Inflammatory macrophage (primary cell): ENCODE results near the gene GPATCH8.
A peak's percentile ranks its signal among the peaks of the same experiment; 100 is the strongest.
"Not testable (repeated sequence)": the region's sequence is repeated elsewhere in the genome, so short reads cannot be mapped to it uniquely, and the experiment has no call there.

Source experiments
- DNase-seq, 2 donors: peaks; one replicate each; pipeline ENCODE4 v3.0.0-alpha.2; 2020 to 2022
- total RNA-seq, 18 experiments: gene quantifications; one replicate each; lab custom pipeline; 2026; ENCODE audit warnings: mixed read lengths in 6 of 18, inconsistent platforms in 2 of 18; lab: John Stamatoyannopoulos, UW

GPATCH8 gene
- total RNA-seq: 18.0 to 58.5 (median 29.0) reads per million in 18 experiments

DNA sequence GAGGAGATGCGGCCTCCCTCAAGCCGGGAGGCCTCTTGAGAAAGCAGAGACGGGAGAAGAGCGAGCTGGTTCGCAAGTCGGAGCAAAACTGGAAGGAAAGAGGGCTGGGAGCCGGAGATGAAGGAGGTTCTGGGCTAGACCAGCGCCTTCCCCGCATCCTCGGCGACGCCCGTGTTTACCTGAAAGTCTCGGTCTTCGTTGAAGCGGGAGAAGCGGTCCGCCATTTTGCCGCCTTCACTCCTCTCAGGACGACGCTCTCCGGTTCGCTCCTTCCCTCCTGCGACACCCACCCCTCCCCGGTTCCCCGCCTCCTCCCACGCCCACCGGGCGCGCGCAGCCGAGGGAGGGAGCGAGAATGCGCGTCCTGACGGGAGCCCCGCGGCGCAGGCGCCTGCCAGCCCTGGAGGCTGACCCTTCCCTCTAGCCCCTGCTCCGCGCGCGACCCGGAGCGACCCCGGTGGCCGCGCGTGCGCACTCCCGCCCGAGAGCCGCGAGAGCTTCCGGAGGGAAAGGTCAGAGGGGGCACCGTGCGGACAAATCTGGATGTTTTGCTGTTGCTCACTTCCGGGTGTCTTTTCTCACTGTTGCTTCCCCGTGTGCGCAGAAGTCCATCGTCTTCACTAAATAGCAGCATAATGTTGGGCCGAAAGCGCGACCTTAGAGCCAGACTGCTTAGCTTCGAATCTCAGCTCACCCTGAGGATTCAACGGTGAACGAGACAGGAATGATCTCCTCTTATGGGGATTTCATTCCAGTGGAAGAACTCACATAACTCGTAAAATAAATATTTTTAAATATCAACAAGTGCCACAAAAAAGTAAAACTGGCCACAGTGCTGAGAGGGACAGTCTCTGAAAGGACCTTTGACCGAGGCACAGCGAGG, at the start of gene GPATCH8:
Gene GPATCH8 (minus strand): TSS at position 260 of the 883 bp plus-strand sequence. CDS start 36 bp downstream, at position 224.
- DNase-seq: peak; percentile 95

DNA sequence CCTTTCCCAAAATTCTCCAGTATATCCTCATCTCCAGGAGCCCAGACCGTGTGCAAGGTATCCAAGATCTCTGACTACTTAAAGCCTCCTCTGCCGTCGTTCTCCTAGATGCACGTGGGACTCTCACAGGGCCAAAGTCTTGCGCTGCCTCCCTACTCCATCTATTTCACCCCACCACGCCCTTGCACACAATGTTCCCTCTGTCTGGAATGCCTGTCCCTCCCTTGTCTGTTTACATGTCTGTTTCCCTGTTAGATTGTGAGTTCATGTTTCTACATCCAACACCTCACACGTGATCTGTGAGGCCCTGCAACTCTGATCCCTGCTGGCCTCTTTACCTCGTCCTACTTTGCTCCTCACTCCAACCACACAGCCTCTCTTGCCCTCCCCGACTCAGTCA, 49.2 kb upstream of the GPATCH8 start:
- DNase-seq: no peak

GRCh38 chr17:44549686-44550085, 46.5 kb upstream of the GPATCH8 start:
- DNase-seq: no peak

DNA sequence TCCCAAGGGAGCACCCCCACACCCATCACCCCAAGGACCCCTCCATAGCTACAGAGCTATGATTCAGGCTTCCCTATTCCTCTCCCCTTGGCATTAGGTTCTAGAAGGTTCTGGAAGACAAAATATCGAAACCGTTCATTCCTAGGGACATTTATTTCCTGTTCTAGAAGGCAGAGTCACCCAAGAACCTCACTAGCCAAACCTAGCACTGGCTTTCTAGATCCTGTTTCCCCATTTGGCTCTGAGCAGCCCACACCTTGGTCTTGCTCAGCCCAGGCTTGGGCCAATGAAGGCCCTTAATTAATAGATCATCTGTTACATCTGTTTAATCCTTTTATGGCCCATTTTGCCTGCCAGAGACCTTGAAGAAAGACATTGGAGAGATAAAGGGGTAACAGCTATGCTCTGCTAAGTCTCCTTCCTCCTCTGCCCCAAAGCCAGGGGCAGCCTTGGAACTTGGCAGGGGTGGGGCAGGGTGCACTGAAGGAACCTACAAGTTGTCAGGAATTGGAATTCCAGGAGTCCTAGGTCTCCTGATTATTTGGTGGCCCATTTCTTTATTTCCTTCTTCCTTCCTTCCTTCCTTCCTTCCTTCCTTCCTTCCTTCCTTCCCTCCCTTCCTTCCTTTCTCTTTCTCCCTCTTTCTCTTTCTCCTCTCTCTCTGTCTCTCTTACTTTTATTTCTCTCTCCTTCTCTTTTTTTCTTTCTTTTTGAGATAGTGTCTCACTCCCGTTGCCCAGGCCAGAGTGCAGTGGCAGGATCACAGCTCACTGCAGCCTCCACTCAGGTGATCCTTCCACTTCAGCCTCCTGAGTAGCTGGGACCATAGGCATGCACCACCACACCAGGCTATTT, 45.4 kb upstream of the GPATCH8 start:
- DNase-seq: peak; percentile 53 to 62

GRCh38 chr17:44547625-44548267, 44.5 kb upstream of the GPATCH8 start:
- peak; percentile 24 to 27 for DNase-seq

DNA sequence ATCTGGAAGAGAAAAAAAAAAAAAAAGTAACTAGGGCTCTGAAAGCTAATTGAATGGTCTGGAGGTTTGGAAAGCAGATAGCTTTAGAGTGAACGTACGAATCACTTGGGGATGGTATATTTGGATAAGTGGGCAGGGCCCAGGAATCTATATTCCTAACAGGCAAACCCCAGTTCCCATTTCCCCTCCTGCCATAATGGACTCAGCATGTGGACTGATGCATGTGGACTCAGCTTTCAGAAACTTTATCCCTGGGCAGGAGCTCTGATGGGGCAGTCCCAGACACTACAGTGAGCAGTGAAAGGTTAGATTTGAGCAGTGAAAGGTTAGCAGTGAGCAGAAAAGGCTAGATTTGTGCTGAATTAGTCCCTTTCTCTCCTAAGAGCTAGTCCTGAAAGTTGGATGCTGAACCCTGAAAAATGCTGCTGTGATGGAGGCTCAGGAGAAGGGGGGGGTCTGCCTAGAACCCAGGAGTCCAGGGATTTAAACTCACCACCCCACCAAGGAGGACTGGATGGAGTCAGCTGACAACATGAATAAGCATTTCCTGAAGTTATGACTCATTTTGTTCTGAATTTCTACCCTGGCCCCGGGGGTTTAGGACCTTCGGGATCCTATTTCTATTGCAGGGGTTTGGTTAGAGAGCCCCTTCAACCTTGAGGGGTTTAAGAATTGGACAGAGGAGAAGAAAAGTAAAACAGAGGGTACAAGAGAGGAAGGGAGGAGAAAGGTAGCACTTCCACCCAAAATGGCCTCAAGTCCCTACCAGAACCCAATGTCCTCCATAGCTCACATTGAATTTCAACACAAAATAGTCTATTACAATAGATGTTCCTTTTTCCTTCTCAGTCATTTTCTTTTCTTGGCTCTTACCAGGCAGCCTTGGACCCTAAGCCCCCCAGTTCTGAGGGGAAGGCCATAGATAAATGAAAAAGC, 43.7 kb upstream of the GPATCH8 start:
- peak in 1 of 2 donors; percentile 27 for DNase-seq

DNA sequence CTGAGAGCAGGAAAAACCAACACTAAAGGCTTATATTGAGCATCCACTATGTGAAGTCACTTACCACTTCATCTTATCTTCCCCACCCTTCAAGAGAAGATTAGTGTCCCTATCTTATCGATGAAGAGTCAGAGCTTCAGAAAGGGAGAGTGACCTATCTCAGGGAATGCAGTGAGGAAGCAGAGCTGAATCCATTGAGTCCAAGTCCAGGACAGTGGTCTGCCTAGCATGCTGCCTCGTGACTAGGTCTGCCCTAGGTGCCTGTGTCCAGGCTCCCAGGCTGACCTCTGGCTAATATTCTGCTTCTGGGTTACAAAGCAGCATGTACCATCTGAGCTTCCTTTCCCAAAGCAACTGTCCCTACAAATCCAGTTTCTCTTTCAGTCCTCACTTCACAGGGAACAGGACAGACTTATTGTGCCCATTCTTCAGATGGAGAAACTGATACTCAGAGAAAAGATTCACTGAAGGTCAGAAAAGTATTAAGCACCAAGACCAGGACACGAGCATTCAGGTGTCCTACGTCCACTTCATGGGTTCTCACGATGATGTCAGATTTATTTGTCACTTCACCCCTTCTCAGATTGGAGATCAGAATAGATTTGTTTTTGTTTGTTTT, 40.8 kb upstream of the GPATCH8 start:
- no peak for DNase-seq

GRCh38 chr17:44543213-44543904, 40.2 kb upstream of the GPATCH8 start:
- no peak for DNase-seq

DNA sequence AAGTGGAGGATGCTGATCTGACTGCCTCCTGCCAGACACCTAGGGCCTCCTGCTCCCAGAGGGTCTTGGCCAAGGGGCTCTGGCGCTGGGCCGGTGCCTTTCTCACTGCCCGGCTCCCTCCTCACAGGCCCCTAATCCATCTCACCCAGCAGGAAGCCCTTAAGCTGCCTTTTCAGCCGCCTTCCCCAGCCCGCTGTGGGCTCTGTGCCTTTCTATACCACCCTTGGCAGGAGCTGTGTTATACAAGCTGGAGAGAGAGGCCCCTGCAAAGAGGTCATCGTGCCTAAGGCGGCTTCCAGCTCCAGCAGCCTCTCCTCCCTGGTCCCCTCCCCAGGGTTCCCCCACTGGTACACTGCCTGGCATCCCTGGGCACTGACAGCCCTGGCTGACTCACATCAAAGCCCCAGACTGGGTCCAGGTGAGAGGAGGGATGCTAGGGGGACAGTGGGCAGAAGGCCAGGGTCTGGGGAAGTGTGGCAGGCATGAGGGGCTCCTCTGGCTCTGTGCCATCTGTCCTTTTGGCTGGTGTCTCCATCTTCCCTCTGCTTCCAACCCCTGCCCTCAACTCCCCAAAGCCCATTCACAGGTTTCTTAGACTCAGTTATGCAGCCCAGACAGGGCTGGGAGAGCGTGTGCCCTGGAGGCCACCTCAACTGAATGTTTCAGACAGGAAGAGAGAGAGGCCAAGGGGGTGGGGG, 38.8 kb upstream of the GPATCH8 start:
- DNase-seq: no peak

- DNase-seq: no peak
Observed at GRCh38 chr17:44540246-44541084, 37.3 kb upstream of the GPATCH8 start.

DNA sequence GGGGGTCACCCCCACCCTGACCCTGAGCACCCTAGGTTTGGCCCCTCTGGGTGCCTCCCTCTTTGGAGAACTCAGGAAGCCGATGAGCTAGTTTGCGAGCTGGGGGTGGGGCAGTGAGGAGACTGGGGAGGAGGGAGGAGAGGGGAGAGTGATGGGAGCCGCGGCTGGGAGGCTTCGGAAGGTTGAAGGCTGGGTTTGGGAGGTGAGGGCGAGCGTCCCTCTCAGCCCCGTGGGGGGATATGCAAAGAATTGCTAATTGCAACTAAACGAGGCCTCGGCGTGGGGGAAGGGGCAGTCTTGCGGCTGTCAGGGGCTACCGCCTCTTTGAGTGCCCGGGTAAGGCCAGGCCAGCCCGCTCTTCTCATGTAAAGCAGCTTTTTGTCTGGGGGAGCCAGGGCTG, 36.5 kb upstream of the GPATCH8 start:
- no peak for DNase-seq

- not testable (repeated sequence) for DNase-seq
Observed at GRCh38 chr17:44537922-44538321, 34.7 kb upstream of the GPATCH8 start.

DNA sequence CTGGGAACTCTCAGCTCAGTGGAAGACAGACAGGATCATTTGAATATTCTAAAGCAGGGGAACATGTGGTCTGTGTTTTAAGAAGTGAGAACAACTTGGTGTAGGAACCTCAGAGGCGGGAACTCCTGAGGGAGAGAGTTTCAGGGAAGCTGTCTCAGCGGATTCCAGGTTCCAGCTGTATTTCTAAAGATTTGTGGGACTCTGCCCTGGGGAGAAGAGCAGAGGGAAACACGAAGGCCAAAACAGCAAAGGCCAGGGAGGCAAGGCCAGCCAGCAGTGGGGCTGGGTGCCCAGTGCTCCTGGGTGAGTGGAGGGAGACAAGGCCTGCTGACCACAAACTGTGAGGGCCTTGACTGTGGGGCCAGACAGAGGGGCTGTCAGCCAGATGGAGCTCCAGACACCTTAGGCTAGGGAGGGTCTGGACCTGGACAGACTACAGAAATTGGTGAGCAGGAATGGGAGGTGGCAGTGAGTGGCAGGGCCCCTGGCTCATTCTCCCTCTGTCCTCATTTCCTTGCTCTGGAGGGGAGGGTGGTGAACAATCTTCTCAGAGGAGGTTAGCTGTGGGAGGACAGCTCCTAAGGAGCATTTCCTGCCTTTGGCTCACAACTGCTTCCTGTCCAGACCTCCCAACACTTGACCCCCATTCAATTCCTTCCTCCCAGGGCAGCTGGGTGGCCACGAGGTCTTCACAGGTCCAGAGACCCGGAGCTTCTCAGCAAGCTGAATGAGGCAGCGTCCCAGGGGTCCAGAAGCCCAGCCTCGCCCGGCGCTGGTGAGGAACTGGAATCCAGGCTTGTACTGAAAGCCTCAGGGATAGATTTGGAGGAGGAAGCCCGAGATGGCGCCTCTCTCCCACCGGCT, 33.1 kb upstream of the GPATCH8 start:
- DNase-seq: peak; percentile 41 to 56

- peak; percentile 83 to 85 for DNase-seq
Observed at GRCh38 chr17:44533533-44534246, 30.5 kb upstream of the GPATCH8 start.

DNA sequence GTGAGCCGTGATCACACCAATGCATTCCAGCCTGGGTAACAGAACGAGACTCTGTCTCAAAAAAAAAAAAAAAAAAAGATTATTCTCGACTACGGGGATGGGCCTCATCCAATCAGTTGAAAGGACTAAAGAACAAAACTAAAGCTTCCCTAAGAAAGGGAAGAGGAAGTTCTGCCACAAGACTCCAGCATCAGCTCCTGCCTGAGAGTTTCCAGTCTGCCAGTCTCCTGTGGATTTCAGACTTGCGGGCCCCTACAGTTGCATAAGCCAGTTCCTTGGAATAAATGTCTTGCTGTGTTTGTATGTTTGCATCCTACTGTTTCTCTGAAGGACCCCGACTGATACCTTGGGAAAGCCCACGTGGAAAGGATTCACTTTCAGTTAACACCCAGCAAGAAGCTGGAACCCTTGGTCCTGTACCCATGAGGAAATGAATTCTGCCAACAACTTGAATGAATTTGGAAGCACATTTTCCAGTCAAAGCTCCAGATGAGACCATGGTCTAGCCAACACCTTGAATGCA, 27.8 kb upstream of the GPATCH8 start:
- peak; percentile 50 to 69 for DNase-seq

- DNase-seq: no peak
Observed at GRCh38 chr17:44529864-44530263, 26.7 kb upstream of the GPATCH8 start.

DNA sequence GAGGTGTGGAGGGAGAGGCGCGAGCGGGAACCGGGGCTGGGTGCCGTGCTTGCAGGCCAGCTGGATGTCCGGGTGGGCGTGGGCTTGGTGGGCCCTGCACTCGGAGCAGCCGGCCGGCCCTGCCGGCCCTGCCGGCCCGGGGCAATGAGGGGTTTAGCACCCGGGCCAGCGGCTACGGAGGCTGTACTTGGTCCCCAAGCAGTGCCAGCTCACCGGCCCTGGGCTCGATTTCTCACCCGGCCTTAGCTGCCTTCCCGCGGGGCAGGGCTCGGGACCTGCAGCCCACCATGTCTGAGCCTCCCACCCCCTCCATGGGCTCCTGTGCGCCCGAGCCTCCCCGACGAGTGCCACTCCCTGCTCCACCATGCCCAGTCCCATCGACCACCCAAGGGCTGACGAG, 24.7 kb upstream of the GPATCH8 start:
- no peak for DNase-seq
